GM12878 (cell line): ENCODE measurements around the gene PTGR3. TPM values are rescaled to one million over a fixed set of nuclear protein-coding genes. Genes with fewer than 3 reads are reported as not detected.

Experiments
- ATAC-seq: fragments of 200-7000 bp; cut with Tn5 transposase; 3 replicates; pipeline ENCODE4 v1.9.1; 2020; ENCODE audit warnings: mild to moderate bottlenecking, moderate library complexity
- BruUV-seq: library from RNA; stranded (reverse); fragments of 400-500 nt; replicated peaks from 2 replicates; lab custom pipeline; 2021; lab: Mats Ljungman, UMichigan
- CTCF ChIA-PET: fragments of 300-600 bp; sonication (Branson Sonifier 250); formaldehyde crosslinking; extraction: SDS; loops from one replicate; lab custom pipeline; 2021; ENCODE audit warnings: inconsistent platforms; lab: Yijun Ruan, JAX
- POLR2A ChIA-PET: fragments of 350-600 bp; formaldehyde crosslinking; extraction: SDS; loops from one replicate; lab custom pipeline; 2021; ENCODE audit warnings: inconsistent platforms; lab: Charles Lee
- RAD21 ChIA-PET: fragments of 300-600 bp; sonication (Branson Sonifier 250); formaldehyde crosslinking; loops from one replicate; lab custom pipeline; 2023; ENCODE audit warnings: antibody characterized with exemption; ENCODE audit not compliant: unreplicated experiment; lab: Charles Lee
- SMC1A ChIA-PET: fragments of 300-600 bp; sonication (Branson Sonifier 250); formaldehyde crosslinking; loops from one replicate; lab custom pipeline; 2023; ENCODE audit not compliant: unreplicated experiment, uncharacterized antibody; lab: Charles Lee
- DNase-seq: peaks from one replicate; pipeline ENCODE4 v3.0.0-alpha.2; 2011; ENCODE audit warnings: low read depth, low spot score
- FAIRE-seq: peaks from 3 replicates; lab custom pipeline; 2011; peaks lifted over from hg19 to GRCh38; lab: Jason Lieb, UNC
- H2AFZ ChIP-seq: 2 replicates; pipeline ENCODE4 v1.6.0; 2011; ENCODE audit warnings: low read depth, low read length, control low read depth; ENCODE audit not compliant: control insufficient read depth
- H3K27ac ChIP-seq: 2 replicates; pipeline ENCODE4 v1.5.1; 2011; ENCODE audit warnings: control low read depth; ENCODE audit not compliant: control insufficient read depth, insufficient read depth
- H3K27me3 ChIP-seq, 2 experiments: replicated peaks in 1 of 2; 2 replicates each; pipeline versions ENCODE4 v1.6.0 to v1.6.1; 2011; ENCODE audit warnings: low read length in 1 of 2; ENCODE audit not compliant: control insufficient read depth in 2 of 2, insufficient read depth in 2 of 2
- H3K36me3 ChIP-seq, 2 experiments: 2 replicates each; pipeline ENCODE4 v1.5.1; 2011; ENCODE audit warnings: low read length in 1 of 2; ENCODE audit not compliant: control insufficient read depth in 2 of 2, insufficient read depth in 2 of 2
- H3K4me1 ChIP-seq: 2 replicates; pipeline ENCODE4 v1.6.1; 2011; ENCODE audit warnings: mild to moderate bottlenecking, low read length, moderate library complexity, mixed read lengths; ENCODE audit not compliant: control insufficient read depth, insufficient read depth
- H3K4me2 ChIP-seq: 2 replicates; pipeline ENCODE4 v1.6.0; 2011; ENCODE audit warnings: control low read depth; ENCODE audit not compliant: control insufficient read depth, insufficient read depth
- H3K4me3 ChIP-seq: fragments of 200-600 bp; sonication (generic); 2 replicates; pipeline ENCODE4 v1.5.1; 2016
- H3K79me2 ChIP-seq: 2 replicates; pipeline ENCODE4 v1.6.0; 2011; ENCODE audit warnings: low read length; ENCODE audit not compliant: control insufficient read depth, insufficient read depth
- H3K9ac ChIP-seq: 2 replicates; pipeline ENCODE4 v1.8.0; 2011; ENCODE audit warnings: low read length, control low read depth, mixed read lengths; ENCODE audit not compliant: control insufficient read depth, insufficient read depth
- H3K9me3 ChIP-seq: replicated peaks from 3 replicates; pipeline ENCODE4 v1.5.1; 2011; ENCODE audit warnings: mild to moderate bottlenecking, low read length; ENCODE audit not compliant: control insufficient read depth, insufficient read depth
- H4K20me1 ChIP-seq: 2 replicates; pipeline ENCODE4 v1.6.0; 2011; ENCODE audit not compliant: control insufficient read depth, insufficient read depth
- CEBPZ ChIP-seq: fragments of 150-350 bp; IDR thresholded peaks from 2 replicates; pipeline ENCODE4 v1.6.1; 2016; ENCODE audit warnings: low read depth, low read length
- ETV6 ChIP-seq, 2 experiments: fragments of 450-650 bp in 1 of 2; IDR thresholded peaks in 1 of 2; conservative IDR thresholded peaks in 1 of 2; 2 replicates each; pipeline ENCODE4 v1.6.1; 2014; ENCODE audit warnings: antibody characterized with exemption in 1 of 2, borderline replicate concordance in 1 of 2, low read depth in 1 of 2, mild to moderate bottlenecking in 1 of 2, moderate library complexity in 1 of 2
- HDAC2 ChIP-seq: fragments of 200-600 bp; sonication (generic); IDR thresholded peaks from 2 replicates; pipeline ENCODE4 v1.6.1; 2017
- PML ChIP-seq: IDR thresholded peaks from 2 replicates; pipeline ENCODE4 v1.6.1; 2012; ENCODE audit warnings: low read length, inconsistent platforms
- WGBS: methylation state at CpG from one replicate; pipeline ENCODE4 v1.1.6; 2016; ENCODE audit warnings: low lambda C conversion rate; ENCODE audit not compliant: insufficient replicate concordance, insufficient coverage; ENCODE audit errors: missing lambda C conversion rate; 5-methylcytosine and 5-hydroxymethylcytosine counted together
- in situ Hi-C: fragments of 300-500 bp; cut with MboI; formaldehyde crosslinking; loops from 9 replicates; pipeline ENCODE4 v1.14.3; 2018; ENCODE audit warnings: mixed read lengths
- intact Hi-C: fragments of 100-400 bp; cut with micrococcal nuclease; formaldehyde crosslinking; loops from one replicate; pipeline ENCODE4 v1.14.2; 2022; ENCODE audit not compliant: unreplicated experiment
- polyA plus RNA-seq, 11 experiments: library from polyadenylated mRNA; depleted of rRNA in 4 of 11; unstranded in 6 of 11; stranded (reverse) in 5 of 11; fragments of >200 nt; fragmentation: Nextera tagmentation in 4 of 11; fragmentation: Illumina TruSeq in 1 of 11; extraction: Ambion mirVana in 4 of 11; extraction: Trizol in 1 of 11; gene quantifications; 1 replicate in 1 of 11; 2 replicates in 10 of 11; pipeline versions ENCODE4 v1.2.1 to v1.2.3, GENCODE V29; 2011 to 2016; ENCODE audit warnings: inconsistent platforms in 2 of 11, missing spikeins in 2 of 11, low read depth in 1 of 11
- total RNA-seq, 4 experiments: library from RNA; depleted of rRNA in 3 of 4; stranded (reverse); fragments of >200 nt in 3 of 4; fragmentation: Illumina TruSeq in 1 of 4; extraction: Trizol in 1 of 4; gene quantifications; 2 replicates each; pipeline versions ENCODE4 v1.2.1 to v1.2.3, GENCODE V29; 2013 to 2021

PTGR3 gene
- total and polyA plus RNA-seq, 10 of the 15 experiments (the other 5 are each of a cell fraction or from before 2014, with no cell fraction given) = 6.2 to 69.8 (median 21.9) TPM

DNA sequence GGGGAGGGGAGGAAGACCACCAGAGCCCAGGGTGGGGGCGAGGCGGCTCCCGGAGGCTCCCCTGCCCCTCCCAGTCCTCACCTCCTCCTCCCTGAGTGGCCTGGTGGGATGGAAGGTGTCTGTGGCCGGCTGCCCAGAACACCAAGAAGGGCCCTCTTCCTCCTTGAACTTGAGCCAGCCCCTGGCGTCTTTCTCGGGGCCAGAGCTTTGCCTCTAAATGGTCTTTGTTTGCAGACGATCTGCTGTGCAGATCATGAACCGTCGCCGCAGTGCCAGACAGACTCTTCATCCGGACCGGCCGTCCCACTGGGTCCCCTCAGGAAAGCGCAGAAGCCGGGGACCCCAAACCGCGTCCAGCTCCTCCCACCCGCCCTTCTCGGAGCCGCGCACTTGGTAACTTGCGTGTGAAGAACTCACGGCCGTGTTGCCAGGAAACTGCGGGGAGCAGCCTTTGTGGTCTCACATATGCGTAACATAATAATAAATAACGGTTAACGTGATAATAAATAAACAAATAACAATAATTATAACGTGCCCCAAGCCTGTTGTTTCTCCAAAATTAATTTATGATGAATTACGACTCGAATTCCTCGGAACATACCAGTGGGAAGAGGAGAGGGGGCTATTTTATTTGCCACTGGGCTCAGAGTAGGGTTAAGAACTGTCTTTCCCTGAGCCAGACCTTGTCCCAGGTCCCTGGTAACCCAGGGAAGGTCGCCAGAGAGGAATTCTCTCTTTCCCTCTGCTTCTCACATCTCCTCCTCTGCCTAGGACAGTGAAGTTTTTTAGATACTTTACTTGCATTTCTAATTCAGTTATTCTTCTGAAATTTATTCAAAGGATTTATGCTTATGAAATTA is 41.0 kb downstream of the PTGR3 start:
- H3K27ac ChIP-seq = no peak overlapping the region
- H3K4me1 ChIP-seq = peaks cover 5% of the 10 kb centered on the region
- no peaks in the 10 kb centered on the region for H3K79me2 ChIP-seq
- no TSS peak for BruUV-seq
- RAD21 ChIA-PET = no interaction called here
- no peaks in the 10 kb centered on the region for H3K36me3 ChIP-seq
- 62% methylated on average over 33 of the region's 33 CpGs for WGBS
- intact Hi-C loops = no loop called here
- no peak overlapping the region for H3K9ac ChIP-seq
- no peak overlapping the region for H2AFZ ChIP-seq
- TF ChIP-seq HDAC2 = no peak
- TF ChIP-seq ETV6 (conservative IDR thresholded peaks at IDR 0.05 in 1 of 2, IDR thresholded peaks at IDR 0.05 in 1 of 2; ENCODE audit: borderline replicate concordance in 1 of 2, low read depth in 1 of 2) = no peak
- TF ChIP-seq CEBPZ = no peak
- TF ChIP-seq PML = no peak
- no peak overlapping the region for H3K4me2 ChIP-seq
- H3K4me3 ChIP-seq = no peak overlapping the region
- DNase-seq (no peak), FAIRE-seq (no peak), ATAC-seq (no peak)
- in situ Hi-C loops = no loop called here
- H3K9me3 ChIP-seq = no peaks in the 10 kb centered on the region
- POLR2A ChIA-PET = no interaction called here
- CTCF ChIA-PET = interaction anchor here (0.6 kb wide), 1 partner anchor 36 kb away, joined by 3 read pairs; no protein-coding TSS in a partner anchor
- H3K27me3 ChIP-seq = no peaks in the 10 kb centered on the region
- SMC1A ChIA-PET = no interaction called here
- H4K20me1 ChIP-seq = no peaks in the 10 kb centered on the region
